Transverse colon (tissue), 3 donors: Measurements from ENCODE around the gene DGLUCY.
"Not testable (repeated sequence)": the region's sequence is repeated elsewhere in the genome, so short reads cannot be mapped to it uniquely, and the experiment has no call there.

Source experiments
- EP300 ChIP-seq: sonication (generic); formaldehyde crosslinking; IDR thresholded peaks from one replicate; pipeline ENCODE4 v1.6.1; 2017; ENCODE audit warnings: antibody characterized with exemption, low read depth
- TF ChIP-seq, protein P1 (sequence below), 5 experiments: fragments of 200-600 bp in 3 of 5; fragments of 450-650 bp in 2 of 5; sonication (generic) in 3 of 5; IDR thresholded peaks; 1 replicate in 2 of 5; 2 replicates in 3 of 5; pipeline ENCODE4 v1.5.1; 2016 to 2017; ENCODE audit warnings: antibody characterized with exemption in 5 of 5, inconsistent platforms in 3 of 5, mild to moderate bottlenecking in 2 of 5, moderate library complexity in 1 of 5

DNA sequence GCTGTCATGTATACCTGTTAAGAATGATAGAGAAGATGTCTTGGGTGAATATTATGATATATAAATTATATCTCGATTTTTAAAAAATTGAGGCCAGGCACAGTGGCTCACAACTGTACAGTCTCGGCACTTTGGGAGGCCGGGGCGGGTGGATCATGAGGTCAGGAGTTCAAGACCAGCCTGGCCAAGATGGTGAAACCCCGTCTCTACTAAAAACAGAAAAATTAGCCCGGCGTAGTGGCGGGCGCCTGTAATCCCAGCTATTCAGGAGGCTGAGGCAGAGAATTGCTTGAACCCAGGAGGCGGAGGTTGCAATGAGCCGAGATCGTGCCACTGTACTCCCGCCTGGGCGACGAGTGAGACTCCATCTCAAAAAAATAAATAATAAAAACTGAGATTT is 152.4 kb downstream of the DGLUCY start:
- TF ChIP-seq, protein P1, sequence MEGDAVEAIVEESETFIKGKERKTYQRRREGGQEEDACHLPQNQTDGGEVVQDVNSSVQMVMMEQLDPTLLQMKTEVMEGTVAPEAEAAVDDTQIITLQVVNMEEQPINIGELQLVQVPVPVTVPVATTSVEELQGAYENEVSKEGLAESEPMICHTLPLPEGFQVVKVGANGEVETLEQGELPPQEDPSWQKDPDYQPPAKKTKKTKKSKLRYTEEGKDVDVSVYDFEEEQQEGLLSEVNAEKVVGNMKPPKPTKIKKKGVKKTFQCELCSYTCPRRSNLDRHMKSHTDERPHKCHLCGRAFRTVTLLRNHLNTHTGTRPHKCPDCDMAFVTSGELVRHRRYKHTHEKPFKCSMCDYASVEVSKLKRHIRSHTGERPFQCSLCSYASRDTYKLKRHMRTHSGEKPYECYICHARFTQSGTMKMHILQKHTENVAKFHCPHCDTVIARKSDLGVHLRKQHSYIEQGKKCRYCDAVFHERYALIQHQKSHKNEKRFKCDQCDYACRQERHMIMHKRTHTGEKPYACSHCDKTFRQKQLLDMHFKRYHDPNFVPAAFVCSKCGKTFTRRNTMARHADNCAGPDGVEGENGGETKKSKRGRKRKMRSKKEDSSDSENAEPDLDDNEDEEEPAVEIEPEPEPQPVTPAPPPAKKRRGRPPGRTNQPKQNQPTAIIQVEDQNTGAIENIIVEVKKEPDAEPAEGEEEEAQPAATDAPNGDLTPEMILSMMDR (IDR thresholded peaks at IDR 0.05), result not testable (repeated sequence)
- TF ChIP-seq EP300, result not testable (repeated sequence)
